Measurements from ENCODE around the gene GOT1. TPM values are rescaled to one million over a fixed set of nuclear protein-coding genes. Genes with fewer than 3 reads are reported as not detected.

GOT1 gene
- total and polyA plus RNA-seq, 8 donors: 26.5 to 32.5 (median 29.5) TPM

DNA sequence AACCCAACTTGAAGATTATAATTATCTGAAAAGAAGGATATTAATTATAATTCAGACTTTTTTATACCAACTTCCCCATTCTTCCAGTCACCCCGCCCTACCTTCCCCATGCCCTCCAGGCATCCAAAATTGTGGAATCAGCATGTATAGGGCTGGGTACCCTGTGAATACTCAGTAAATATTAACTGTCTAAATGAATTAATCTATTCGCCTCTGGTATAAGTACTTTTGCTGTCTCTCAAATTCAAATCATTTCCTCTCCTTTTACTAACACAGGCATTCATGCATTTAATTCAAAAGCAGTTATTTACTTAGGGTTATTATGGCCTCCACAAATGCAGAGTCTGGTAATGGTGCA, 26.5 kb upstream of the GOT1 start:
- DNase-seq: no peak
- Histone ChIP-seq H3K27me3 (peaks cover 5 to 30% of the 10 kb centered on the region in 2 donors), H3K27ac (no peak overlapping the region), H3K36me3 (no peaks in the 10 kb centered on the region), H3K4me1 (no peaks in the 10 kb centered on the region), H3K4me3 (no peak overlapping the region), H3K9me3 (no peaks in the 10 kb centered on the region)
- ATAC-seq: no peak
- no peak for TF ChIP-seq CTCF (IDR thresholded peaks at IDR 0.05)
- intact Hi-C loops (cut with DNase I): no loop called here

GRCh38 chr10:99456207-99456930, 25.9 kb upstream of the GOT1 start:
- H3K27me3 ChIP-seq: peaks cover 7 to 35% of the 10 kb centered on the region in 2 donors
- no peaks in the 10 kb centered on the region for H3K9me3 ChIP-seq
- ATAC-seq (no peak), DNase-seq (no peak)
- no peak for TF ChIP-seq CTCF (IDR thresholded peaks at IDR 0.05)
- no peaks in the 10 kb centered on the region for H3K4me1 ChIP-seq
- intact Hi-C loops (cut with DNase I): no loop called here
- no peaks in the 10 kb centered on the region for H3K36me3 ChIP-seq
- H3K4me3 ChIP-seq: no peak overlapping the region
- no peak overlapping the region for H3K27ac ChIP-seq

DNA sequence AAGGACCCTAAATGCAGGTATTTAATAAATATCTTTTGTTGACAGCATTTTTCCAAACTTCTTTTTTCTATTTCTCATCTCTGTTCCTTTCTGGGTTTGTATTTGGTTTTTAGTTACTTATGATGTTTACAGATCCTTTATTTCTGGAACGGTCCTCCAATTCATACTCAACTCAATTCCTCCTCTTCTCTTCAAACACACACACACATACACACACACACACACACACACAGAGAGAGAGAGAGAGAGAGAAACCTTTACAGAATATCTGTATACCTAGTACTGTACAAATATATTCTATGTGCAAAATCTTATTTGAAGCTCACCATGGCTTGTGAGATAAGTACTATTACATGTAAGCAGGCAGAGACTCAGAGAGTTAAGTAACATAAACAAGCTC, 21.6 kb upstream of the GOT1 start:
- Histone ChIP-seq H3K4me1 (no peaks in the 10 kb centered on the region), H3K36me3 (no peaks in the 10 kb centered on the region), H3K9me3 (no peaks in the 10 kb centered on the region), H3K4me3 (no peak overlapping the region), H3K27ac (no peak overlapping the region), H3K27me3 (peaks cover 14 to 18% of the 10 kb centered on the region in 2 donors)
- ATAC-seq (no peak), DNase-seq (no peak)
- intact Hi-C loops (cut with DNase I): no loop called here
- TF ChIP-seq CTCF (IDR thresholded peaks at IDR 0.05): no peak

GRCh38 chr10:99451499-99451788, 21.0 kb upstream of the GOT1 start:
- no peak overlapping the region for H3K4me3 ChIP-seq
- ATAC-seq (no peak), DNase-seq (no peak)
- no peaks in the 10 kb centered on the region for H3K36me3 ChIP-seq
- intact Hi-C loops (cut with DNase I): no loop called here
- no peak for TF ChIP-seq CTCF (IDR thresholded peaks at IDR 0.05)
- H3K9me3 ChIP-seq: no peaks in the 10 kb centered on the region
- peaks cover 14 to 17% of the 10 kb centered on the region in 2 donors for H3K27me3 ChIP-seq
- H3K27ac ChIP-seq: no peak overlapping the region
- H3K4me1 ChIP-seq: no peaks in the 10 kb centered on the region

DNA sequence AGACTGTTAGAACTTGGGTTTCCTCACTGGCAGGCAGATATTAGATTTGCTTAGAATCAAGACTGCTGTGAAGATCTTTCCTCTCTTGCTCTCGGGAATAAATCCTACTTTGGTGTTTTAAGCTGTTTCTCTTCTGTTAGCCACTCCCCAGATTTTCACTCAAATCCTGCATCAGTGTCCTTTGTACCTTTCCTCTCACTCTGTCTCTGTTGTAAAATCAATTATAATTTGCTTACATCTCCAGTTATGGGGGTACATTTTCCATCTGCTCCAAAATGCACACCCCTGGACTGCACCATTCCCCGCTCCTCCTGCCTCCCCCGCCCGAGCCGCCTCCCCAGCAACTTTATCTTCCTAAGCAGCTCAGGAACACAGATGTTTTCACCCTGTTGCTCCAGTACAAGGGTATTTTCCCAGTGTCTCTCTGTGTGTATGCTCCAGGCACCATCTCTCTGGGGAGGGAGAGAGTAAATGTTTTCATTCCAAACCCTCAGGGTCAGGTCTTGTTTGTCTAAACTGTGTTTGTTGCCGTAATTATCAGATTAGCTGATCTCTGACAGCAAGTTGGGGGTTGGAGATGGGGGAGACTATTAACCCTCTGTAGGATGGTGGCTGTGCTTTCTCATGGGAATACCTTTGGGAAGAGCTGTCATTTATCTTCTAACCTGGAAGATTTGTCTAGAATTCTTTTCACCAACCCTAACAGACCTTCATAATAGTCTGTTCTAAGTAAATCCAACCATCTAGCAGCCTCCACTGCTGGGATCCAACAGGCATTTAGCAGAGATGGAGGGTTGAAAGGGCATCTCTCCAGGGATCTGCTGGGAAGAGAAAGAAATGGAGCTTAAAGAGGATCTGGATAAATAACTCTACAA, 20.4 kb upstream of the GOT1 start:
- no peak for TF ChIP-seq CTCF (IDR thresholded peaks at IDR 0.05)
- ATAC-seq: no peak
- Histone ChIP-seq H3K27me3 (peaks cover 14 to 19% of the 10 kb centered on the region in 2 donors), H3K27ac (no peak overlapping the region), H3K9me3 (no peaks in the 10 kb centered on the region), H3K4me3 (no peak overlapping the region), H3K36me3 (no peaks in the 10 kb centered on the region), H3K4me1 (no peaks in the 10 kb centered on the region)
- intact Hi-C loops (cut with DNase I): no loop called here
- no peak for DNase-seq

Measured in left lung (tissue), 10 donors.